ENCODE measurements around the gene INAVA.

GRCh38 chr1:200887772-200888348 is 6.8 kb upstream of the INAVA start:
- TF ChIP-seq CTCF (IDR thresholded peaks at IDR 0.05) (no peak), ZFX (IDR thresholded peaks at IDR 0.05; ENCODE audit: borderline replicate concordance) (no peak)
